GF-D8 (cell line): Measurements from ENCODE around the gene NLRC5.
"Not testable (repeated sequence)": the region's sequence is repeated elsewhere in the genome, so short reads cannot be mapped to it uniquely, and the experiment has no call there.

Experiments used
- DNase-seq: peaks from one replicate; lab custom pipeline; 2025; lab: John Stamatoyannopoulos, UW

NLRC5 gene

GRCh38 chr16:57071831-57072582, 82.7 kb downstream of the NLRC5 start:
- no peak for DNase-seq

DNA sequence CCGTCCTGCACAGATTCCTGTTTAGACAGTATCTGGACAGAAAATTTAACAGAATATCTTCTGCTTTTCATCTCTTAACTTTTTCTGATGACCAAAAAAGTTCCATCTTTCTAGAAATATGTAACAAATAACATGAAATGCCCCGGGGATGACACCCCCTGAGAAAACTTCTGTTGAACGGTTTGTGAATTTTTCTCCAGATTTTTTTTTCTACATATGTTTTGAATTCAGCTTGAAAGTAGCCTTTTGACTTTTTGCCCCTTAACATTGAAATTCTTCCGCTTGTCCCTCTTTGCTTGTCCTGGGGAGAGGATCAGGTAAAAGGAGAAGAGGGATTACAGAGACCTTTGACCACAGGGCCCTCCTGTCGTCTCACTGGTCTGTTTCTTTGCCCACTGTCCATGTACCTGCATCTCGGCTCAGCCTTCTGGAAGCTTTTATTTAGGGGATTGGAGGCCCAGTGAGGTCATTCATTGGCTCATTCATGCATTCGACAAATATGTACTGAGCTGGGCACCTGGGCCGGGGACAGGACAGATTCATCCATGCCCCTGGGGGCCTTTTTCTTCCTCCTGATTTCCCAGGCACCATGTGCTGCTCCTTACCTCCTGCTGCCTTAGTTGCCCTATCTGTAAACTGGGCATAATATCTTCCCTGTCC, 83.4 kb downstream of the NLRC5 start:
- no peak for DNase-seq

- DNase-seq: no peak
These were observed 88.4 kb downstream of the NLRC5 start for GRCh38 chr16:57077714-57078113.

GRCh38 chr16:57081744-57082143, 92.4 kb downstream of the NLRC5 start:
- DNase-seq: no peak

DNA sequence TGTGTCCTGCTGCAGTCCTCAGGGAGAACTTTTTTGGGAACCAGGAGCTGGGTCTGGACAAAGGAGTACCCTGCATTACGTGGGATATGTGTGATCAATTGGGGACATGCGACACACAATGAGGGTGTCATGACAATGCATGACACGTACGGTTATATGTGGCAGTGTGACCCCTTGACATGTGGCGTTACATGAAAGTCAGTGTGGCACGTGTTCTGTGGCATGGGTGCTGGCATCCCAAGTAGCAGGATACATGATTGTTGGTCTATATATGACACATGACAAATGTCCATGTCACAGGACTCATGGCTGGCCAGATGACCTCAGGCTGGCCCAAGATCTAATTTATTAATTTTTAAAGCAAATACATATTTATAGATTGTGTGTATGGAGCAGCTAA, 93.3 kb downstream of the NLRC5 start:
- DNase-seq: no peak

DNA sequence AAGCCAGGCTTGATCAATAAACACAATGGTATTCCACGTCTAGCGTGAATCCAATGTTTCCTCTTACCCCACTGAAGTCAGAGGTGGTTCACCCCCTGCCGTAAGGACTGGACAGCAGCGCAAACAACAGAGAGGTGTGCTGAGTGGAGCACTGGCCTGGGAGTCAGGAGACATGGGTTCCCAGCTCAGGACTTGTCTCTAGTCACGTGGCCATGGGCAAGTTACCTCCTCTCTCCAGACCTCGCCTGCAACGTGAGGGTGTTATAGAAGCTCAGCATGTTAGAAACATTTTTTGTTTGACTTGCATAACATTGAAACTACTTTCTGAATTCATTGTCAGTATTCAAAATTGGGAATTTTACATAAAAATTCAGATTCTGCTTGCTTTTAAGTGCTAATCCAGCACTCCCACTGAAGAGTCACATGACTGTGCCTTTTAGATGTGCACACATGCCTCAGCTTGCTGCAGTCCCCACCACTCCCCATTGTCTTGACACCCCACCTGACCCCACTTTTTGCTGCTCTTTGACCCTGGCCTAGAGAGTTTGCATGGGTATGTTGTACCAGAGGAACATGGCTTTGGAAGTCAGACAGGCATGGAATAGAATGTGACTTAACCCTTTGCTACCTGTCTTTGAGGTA, 94.2 kb downstream of the NLRC5 start:
- no peak for DNase-seq

- peak; percentile 81 for DNase-seq
These were observed 95.0 kb downstream of the NLRC5 start for GRCh38 chr16:57084257-57084770.

GRCh38 chr16:57084996-57085395, 95.6 kb downstream of the NLRC5 start:
- DNase-seq: peak; percentile 93

DNA sequence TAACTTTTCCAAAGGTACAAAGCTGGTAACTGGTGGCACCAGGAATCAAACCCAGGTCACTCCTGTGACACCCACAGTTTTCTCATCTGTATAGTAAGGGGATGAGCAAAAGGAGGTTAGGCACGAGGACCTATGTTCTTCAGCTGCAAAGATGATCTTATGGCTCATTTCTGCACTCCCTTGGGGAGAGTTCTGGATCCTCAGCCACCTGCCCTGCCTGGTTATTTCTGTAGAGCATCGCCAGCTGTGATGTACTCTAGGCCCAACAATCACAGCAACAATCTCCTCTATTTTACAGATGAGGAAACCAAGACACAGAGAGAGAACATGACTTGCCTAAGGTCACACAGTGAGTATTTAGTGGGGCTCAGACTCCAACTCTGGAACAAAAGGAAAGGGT, 97.6 kb downstream of the NLRC5 start:
- no peak for DNase-seq

- DNase-seq: no peak
These were observed 100.0 kb downstream of the NLRC5 start for GRCh38 chr16:57089406-57089805.

GRCh38 chr16:57091200-57091974, 102.0 kb downstream of the NLRC5 start:
- DNase-seq: no peak

GRCh38 chr16:57091975-57092785, 102.8 kb downstream of the NLRC5 start, which contains the start of gene CPNE2:
CPNE2 (plus strand) TSS chr16:57092583; CDS start chr16:57110743, 18,160 bp downstream.
- peak; percentile 34 for DNase-seq

- DNase-seq: no peak
These were observed 103.5 kb downstream of the NLRC5 start for GRCh38 chr16:57092786-57093411.

DNA sequence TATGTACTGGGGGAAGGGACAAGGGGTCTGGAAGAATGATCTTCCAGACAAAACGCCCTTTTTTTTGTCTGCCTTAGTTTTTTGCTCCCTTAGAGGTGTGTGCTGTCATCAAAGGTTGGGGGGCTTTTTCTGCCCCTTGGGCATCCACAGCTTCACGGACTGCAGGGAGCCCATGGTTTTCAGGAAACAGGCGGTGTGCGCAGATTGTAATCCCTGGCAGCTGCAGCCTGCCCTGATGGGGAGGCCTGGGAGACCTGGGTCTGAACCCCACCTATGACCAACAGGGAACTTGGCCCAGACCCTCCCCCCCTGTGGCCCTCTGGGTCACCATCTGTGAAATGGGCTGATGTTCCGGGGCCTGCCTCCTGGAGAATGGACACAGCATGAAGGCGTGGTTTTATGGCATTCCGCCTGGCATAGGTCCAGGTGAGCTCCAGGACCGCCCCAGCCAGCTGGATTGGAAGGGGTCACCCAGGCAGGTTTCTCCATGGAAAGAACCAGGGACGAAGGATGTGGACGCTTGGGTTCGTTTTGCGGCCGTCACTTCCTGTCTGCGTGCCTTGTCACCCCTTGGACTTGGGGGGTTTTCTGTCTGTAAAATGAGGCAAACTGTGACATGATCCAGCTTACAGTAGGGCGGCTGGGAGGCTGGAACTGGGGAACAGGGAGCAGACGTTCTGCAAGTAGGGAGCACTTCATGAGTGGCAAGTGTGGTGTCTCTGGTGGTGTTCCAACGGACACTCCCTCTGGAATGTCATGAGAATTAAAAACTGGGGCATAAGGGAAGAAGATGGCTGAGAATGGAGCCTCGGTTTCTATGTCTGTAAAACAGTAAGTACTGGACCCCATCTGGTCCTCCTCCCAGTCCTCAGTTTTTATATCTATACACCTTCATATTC, 104.6 kb downstream of the NLRC5 start:
- no peak for DNase-seq

GRCh38 chr16:57094911-57095310, 105.6 kb downstream of the NLRC5 start:
- DNase-seq: no peak

DNA sequence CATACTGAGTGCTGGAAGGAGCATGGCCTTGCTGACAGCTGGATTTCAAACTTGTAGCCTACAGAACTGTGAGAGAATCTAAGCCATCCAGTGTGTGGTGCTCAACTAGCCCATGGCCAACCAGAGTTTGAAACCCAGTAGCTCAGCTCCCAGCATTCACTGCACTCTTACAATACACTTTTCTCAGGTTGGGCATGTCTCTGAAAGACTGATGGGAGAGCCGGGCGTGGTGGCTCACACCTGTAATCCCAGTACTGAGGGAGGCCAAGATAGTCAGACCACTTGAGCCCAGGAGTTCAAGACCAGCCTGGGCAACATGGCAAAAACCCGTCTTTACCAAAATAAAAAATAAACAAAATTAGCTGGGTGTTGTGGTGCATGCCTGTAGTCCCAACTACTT, 106.8 kb downstream of the NLRC5 start:
- no peak for DNase-seq

GRCh38 chr16:57096793-57097192, 107.4 kb downstream of the NLRC5 start:
- no peak for DNase-seq

- no peak for DNase-seq
These were observed 109.0 kb downstream of the NLRC5 start for GRCh38 chr16:57098188-57098841.

DNA sequence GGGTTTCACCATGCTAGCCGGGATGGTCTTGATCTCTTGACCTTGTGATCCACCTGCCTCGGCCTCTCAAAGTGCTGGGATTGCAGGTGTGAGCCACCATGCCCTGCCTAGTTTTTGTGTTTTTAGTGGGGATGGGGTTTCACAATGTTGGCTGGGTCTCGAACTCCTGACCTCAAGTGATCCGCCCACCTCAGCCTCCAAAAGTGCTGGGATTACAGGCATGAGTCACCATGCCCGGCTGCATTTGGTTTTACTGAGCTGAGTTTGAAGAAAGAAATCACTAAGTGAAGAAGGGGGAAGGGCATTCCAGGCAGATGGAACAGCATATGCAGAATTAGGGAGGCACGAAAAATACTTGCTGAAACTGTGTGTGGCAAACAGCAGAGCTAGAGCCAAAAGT, 110.6 kb downstream of the NLRC5 start:
- not testable (repeated sequence) for DNase-seq
